ENCODE data around the gene ALOX12B.
"Not testable (repeated sequence)": the region's sequence is repeated elsewhere in the genome, so short reads cannot be mapped to it uniquely, and the experiment has no call there.

The ALOX12B gene

GRCh38 chr17:8063761-8064534, 23.6 kb downstream of the ALOX12B start:
- no peak for DNase-seq

- no peak for DNase-seq
Measured at GRCh38 chr17:8062807-8063483, 24.6 kb downstream of the ALOX12B start.

GRCh38 chr17:8062435-8062806, 25.1 kb downstream of the ALOX12B start:
- DNase-seq, result no peak

- DNase-seq, result not testable (repeated sequence)
Measured at GRCh38 chr17:8061851-8062250, 25.7 kb downstream of the ALOX12B start.

GRCh38 chr17:8060274-8060673, 27.2 kb downstream of the ALOX12B start:
- peak; percentile 77 for DNase-seq

- DNase-seq, result no peak
Measured at GRCh38 chr17:8059131-8059530, 28.4 kb downstream of the ALOX12B start.

- peak; percentile 83 for DNase-seq
Measured at GRCh38 chr17:8057691-8058114, 29.8 kb downstream of the ALOX12B start.

GRCh38 chr17:8056976-8057625, 30.4 kb downstream of the ALOX12B start:
- no peak for DNase-seq

- peak; percentile 93 for DNase-seq
Measured at GRCh38 chr17:8056232-8056975, 31.1 kb downstream of the ALOX12B start.

- DNase-seq, result no peak
Measured at GRCh38 chr17:8055851-8056231, 31.7 kb downstream of the ALOX12B start.

- no peak for DNase-seq
Measured at GRCh38 chr17:8053600-8053999, 33.9 kb downstream of the ALOX12B start.

- DNase-seq, result no peak
Measured at GRCh38 chr17:8052256-8053252, 35.0 kb downstream of the ALOX12B start.

GRCh38 chr17:8051831-8052230, 35.7 kb downstream of the ALOX12B start:
- DNase-seq, result no peak

GRCh38 chr17:8048736-8049135, 38.8 kb downstream of the ALOX12B start:
- DNase-seq, result no peak

- DNase-seq, result no peak
Measured at GRCh38 chr17:8048236-8048635, 39.3 kb downstream of the ALOX12B start.

- no peak for DNase-seq
Measured at GRCh38 chr17:8047769-8048110, 39.8 kb downstream of the ALOX12B start.

GRCh38 chr17:8046929-8047768, 40.4 kb downstream of the ALOX12B start:
- DNase-seq, result no peak

- DNase-seq, result no peak
Measured at GRCh38 chr17:8046306-8046928, 41.1 kb downstream of the ALOX12B start.

GRCh38 chr17:8044819-8045810, 42.4 kb downstream of the ALOX12B start:
- no peak for DNase-seq

Data from inflammatory macrophage treated with lipopolysaccharide for 4 hours (primary cell).